ENCODE results near the gene MPDZ.

DNA sequence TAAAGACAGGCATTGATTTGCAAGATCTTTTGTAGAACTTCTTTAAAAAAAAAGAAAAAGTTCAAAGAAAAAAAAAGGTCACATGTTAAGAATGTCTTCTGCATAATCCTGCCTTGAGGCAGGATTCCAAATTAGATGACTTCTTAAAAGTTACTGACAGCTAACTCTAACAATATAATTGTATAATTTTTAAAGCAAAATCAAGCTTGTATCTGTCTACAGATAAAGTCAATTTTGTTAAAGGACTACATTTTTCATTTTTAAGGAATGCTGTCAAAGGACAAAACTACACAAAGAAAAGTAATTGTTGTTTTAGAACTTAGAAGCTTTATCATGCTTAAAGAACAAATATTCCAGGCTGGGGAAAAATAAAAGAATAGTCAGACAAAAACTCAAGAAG, 57.8 kb downstream of the MPDZ start:
- TF ChIP-seq, protein P1, sequence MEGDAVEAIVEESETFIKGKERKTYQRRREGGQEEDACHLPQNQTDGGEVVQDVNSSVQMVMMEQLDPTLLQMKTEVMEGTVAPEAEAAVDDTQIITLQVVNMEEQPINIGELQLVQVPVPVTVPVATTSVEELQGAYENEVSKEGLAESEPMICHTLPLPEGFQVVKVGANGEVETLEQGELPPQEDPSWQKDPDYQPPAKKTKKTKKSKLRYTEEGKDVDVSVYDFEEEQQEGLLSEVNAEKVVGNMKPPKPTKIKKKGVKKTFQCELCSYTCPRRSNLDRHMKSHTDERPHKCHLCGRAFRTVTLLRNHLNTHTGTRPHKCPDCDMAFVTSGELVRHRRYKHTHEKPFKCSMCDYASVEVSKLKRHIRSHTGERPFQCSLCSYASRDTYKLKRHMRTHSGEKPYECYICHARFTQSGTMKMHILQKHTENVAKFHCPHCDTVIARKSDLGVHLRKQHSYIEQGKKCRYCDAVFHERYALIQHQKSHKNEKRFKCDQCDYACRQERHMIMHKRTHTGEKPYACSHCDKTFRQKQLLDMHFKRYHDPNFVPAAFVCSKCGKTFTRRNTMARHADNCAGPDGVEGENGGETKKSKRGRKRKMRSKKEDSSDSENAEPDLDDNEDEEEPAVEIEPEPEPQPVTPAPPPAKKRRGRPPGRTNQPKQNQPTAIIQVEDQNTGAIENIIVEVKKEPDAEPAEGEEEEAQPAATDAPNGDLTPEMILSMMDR (IDR thresholded peaks at IDR 0.05 in 4 of 5, conservative IDR thresholded peaks at IDR 0.05 in 1 of 5), result no peak
- no peak for TF ChIP-seq POLR2A (IDR thresholded peaks at IDR 0.05)

Measured in gastrocnemius medialis (tissue), 4 donors.